ENCODE data around the gene DLG2. TPM values are rescaled to one million over a fixed set of nuclear protein-coding genes. Genes with fewer than 3 reads are reported as not detected.

Gene DLG2
- total and polyA plus RNA-seq, 2 of the 4 experiments (the other 2 are of a cell fraction) = 0.31 to 0.36 TPM

DNA sequence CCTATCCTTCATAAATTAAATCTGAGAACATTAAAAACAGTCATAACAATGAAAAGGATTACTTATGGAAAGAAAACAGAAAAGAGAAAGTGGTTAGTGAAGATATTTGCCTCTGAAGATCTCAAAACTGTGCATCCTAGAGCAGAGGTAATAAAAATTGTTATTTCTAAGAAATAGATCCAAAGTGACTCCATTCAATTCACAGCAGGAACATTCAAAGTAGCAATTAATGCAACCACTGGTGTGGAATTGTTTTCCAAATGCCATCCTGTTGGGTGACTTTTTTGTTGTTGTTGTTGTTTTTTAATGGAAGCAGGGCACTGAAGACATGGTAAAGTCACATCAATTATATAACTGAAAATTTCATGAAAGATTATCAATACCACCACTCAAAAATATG is 1201.5 kb downstream of the DLG2 start:
- H3K4me2 ChIP-seq (ENCODE audit: low read depth, low read length) = no peak overlapping the region
- DNase-seq (no peak), ATAC-seq (ENCODE audit: low read depth) (no peak)
- H2AFZ ChIP-seq (replicated peaks; ENCODE audit: low read length, poor library complexity) = no peak overlapping the region
- H3K4ac ChIP-seq (ENCODE audit: low read depth, low read length) = no peak overlapping the region
- intact Hi-C loops (cut with micrococcal nuclease) = no loop called here
- POLR2A ChIA-PET (ENCODE audit: unreplicated experiment) = no interaction called here
- BruUV-seq (replicated peaks) = no TSS peak
- TF ChIP-seq MXI1 (IDR thresholded peaks at IDR 0.05; ENCODE audit: borderline replicate concordance, low read depth, low read length) = no peak
- TF ChIP-seq SMC3 (IDR thresholded peaks at IDR 0.05; ENCODE audit: low read depth, low read length) = no peak
- TF ChIP-seq CEBPB (IDR thresholded peaks at IDR 0.05; ENCODE audit: low read depth, low read length) = no peak
- TF ChIP-seq NFE2L2 (IDR thresholded peaks at IDR 0.05; ENCODE audit: low read depth, low read length) = no peak
- no peak for TF ChIP-seq RAD21 (IDR thresholded peaks at IDR 0.05; ENCODE audit: low read length)
- TF ChIP-seq RFX5 (IDR thresholded peaks at IDR 0.05; ENCODE audit: low read depth, low read length) = no peak
- TF ChIP-seq CHD1 (IDR thresholded peaks at IDR 0.05; ENCODE audit: low read depth, low read length) = no peak
- TF ChIP-seq, protein P1, sequence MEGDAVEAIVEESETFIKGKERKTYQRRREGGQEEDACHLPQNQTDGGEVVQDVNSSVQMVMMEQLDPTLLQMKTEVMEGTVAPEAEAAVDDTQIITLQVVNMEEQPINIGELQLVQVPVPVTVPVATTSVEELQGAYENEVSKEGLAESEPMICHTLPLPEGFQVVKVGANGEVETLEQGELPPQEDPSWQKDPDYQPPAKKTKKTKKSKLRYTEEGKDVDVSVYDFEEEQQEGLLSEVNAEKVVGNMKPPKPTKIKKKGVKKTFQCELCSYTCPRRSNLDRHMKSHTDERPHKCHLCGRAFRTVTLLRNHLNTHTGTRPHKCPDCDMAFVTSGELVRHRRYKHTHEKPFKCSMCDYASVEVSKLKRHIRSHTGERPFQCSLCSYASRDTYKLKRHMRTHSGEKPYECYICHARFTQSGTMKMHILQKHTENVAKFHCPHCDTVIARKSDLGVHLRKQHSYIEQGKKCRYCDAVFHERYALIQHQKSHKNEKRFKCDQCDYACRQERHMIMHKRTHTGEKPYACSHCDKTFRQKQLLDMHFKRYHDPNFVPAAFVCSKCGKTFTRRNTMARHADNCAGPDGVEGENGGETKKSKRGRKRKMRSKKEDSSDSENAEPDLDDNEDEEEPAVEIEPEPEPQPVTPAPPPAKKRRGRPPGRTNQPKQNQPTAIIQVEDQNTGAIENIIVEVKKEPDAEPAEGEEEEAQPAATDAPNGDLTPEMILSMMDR (conservative IDR thresholded peaks at IDR 0.05; ENCODE audit: low read depth, low read length) = no peak
- no peak for TF ChIP-seq POLR2A (IDR thresholded peaks at IDR 0.05; ENCODE audit: low read depth, low read length)
- TF ChIP-seq RCOR1 (IDR thresholded peaks at IDR 0.05; ENCODE audit: insufficient replicate concordance, low read length) = no peak
- TF ChIP-seq BHLHE40 (IDR thresholded peaks at IDR 0.05; ENCODE audit: low read depth, low read length) = no peak
- H3K23ac ChIP-seq (ENCODE audit: low read depth, low read length) = no peak overlapping the region
- no peak overlapping the region for H3K18ac ChIP-seq (ENCODE audit: low read depth, low read length)
- no peaks in the 10 kb centered on the region for H3K79me1 ChIP-seq (ENCODE audit: low read depth in 1 of 2, low read length in 2 of 2)
- CTCF ChIA-PET = no interaction called here
- no peak overlapping the region for H2BK5ac ChIP-seq (ENCODE audit: low read depth, low read length, poor library complexity, severe bottlenecking)
- H2BK15ac ChIP-seq (ENCODE audit: low read depth, low read length) = no peak overlapping the region
- no peaks in the 10 kb centered on the region for H3K9me1 ChIP-seq (ENCODE audit: insufficient read depth, low read length)
- dilution Hi-C loops (cut with HindIII; ENCODE audit: low sequenced_read_pairs, unreplicated experiment) = no loop called here
- no peak overlapping the region for H3K27ac ChIP-seq (ENCODE audit: insufficient read depth, low read length)
- H3K14ac ChIP-seq (replicated peaks; ENCODE audit: low read depth, low read length) = no peak overlapping the region
- no peak overlapping the region for H2AK5ac ChIP-seq (ENCODE audit: low read depth, low read length)
- no peaks in the 10 kb centered on the region for H4K20me1 ChIP-seq (ENCODE audit: insufficient read depth, low read length)
- no peaks in the 10 kb centered on the region for H3K9me3 ChIP-seq (ENCODE audit: control insufficient read depth, insufficient read depth, low read length)
- no peaks in the 10 kb centered on the region for H3K27me3 ChIP-seq (ENCODE audit: control insufficient read depth, insufficient read depth, low read length)
- H2AK9ac ChIP-seq (replicated peaks; ENCODE audit: low read depth, low read length, poor library complexity) = no peak overlapping the region
- no peak overlapping the region for H3K56ac ChIP-seq (ENCODE audit: extremely low read depth, insufficient read depth, low read length)
- H4K91ac ChIP-seq (ENCODE audit: insufficient read depth, low read depth, low read length) = no peak overlapping the region
- in situ Hi-C loops (cut with MboI; ENCODE audit: low sequenced_read_pairs) = no loop called here
- no peak overlapping the region for H4K5ac ChIP-seq (ENCODE audit: low read depth, low read length)
- H2BK20ac ChIP-seq (ENCODE audit: low read depth, low read length) = no peak overlapping the region
- no peak overlapping the region for H2BK120ac ChIP-seq (ENCODE audit: low read depth, low read length)
- no peak overlapping the region for H3K9ac ChIP-seq (ENCODE audit: low read depth, low read length)
- H3K36me3 ChIP-seq (ENCODE audit: control insufficient read depth, insufficient read depth, low read length) = no peaks in the 10 kb centered on the region
- H3K4me3 ChIP-seq (ENCODE audit: insufficient read depth, low read depth, low read length) = no peak overlapping the region
- no peak overlapping the region for H4K8ac ChIP-seq (ENCODE audit: low read depth in 2 of 2, low read length in 2 of 2)
- H3K4me1 ChIP-seq (ENCODE audit: control insufficient read depth, insufficient read depth, low read length) = no peaks in the 10 kb centered on the region

Measured in IMR-90 (cell line).